ENCODE data around the gene RABEP2.

- no peak for TF ChIP-seq CTCF (conservative IDR thresholded peaks at IDR 0.05; ENCODE audit: low read length)
- TF ChIP-seq EZH2phosphoT487 (IDR thresholded peaks at IDR 0.05; ENCODE audit: borderline replicate concordance): no peak
Observed at GRCh38 chr16:28878083-28878926, 46.7 kb downstream of the RABEP2 start, which contains the start of gene ATP2A1.
